GM18867 (cell line): ENCODE measurements around the gene CEPT1.
"Not testable (repeated sequence)": the region's sequence is repeated elsewhere in the genome, so short reads cannot be mapped to it uniquely, and the experiment has no call there.

Experiments
- ATAC-seq: cut with Tn5 transposase; IDR thresholded peaks from one replicate; pipeline ENCODE4 v1.9.1; 2021; ENCODE audit warnings: mild to moderate bottlenecking, moderate library complexity; ENCODE audit not compliant: unreplicated experiment

Gene CEPT1

GRCh38 chr1:111139956-111140679, at the start of gene CEPT1, which contains the start of gene DRAM2:
CEPT1 (plus strand) TSS chr1:111140223; CDS start chr1:111147715, 7,492 bp downstream.
DRAM2 (minus strand) TSS chr1:111140093; CDS start chr1:111131554, 8,539 bp downstream.
- ATAC-seq: peak; percentile 72

GRCh38 chr1:111095421-111095820, 44.6 kb upstream of the CEPT1 start:
- not testable (repeated sequence) for ATAC-seq

- no peak for ATAC-seq
Observed at GRCh38 chr1:111097356-111098099, 42.5 kb upstream of the CEPT1 start.

- ATAC-seq: no peak
Observed at GRCh38 chr1:111099289-111099688, 40.7 kb upstream of the CEPT1 start.

GRCh38 chr1:111101854-111102642, 38.0 kb upstream of the CEPT1 start:
- no peak for ATAC-seq

- ATAC-seq: no peak
Observed at GRCh38 chr1:111104981-111105380, 35.0 kb upstream of the CEPT1 start.

- no peak for ATAC-seq
Observed at GRCh38 chr1:111110197-111110899, 29.7 kb upstream of the CEPT1 start.

- ATAC-seq: no peak
Observed at GRCh38 chr1:111116496-111116895, 23.5 kb upstream of the CEPT1 start.

GRCh38 chr1:111126354-111126753, 13.7 kb upstream of the CEPT1 start:
- ATAC-seq: no peak

GRCh38 chr1:111127923-111128643, 11.9 kb upstream of the CEPT1 start:
- peak; percentile 82 for ATAC-seq

- no peak for ATAC-seq
Observed at GRCh38 chr1:111129376-111129775, 10.6 kb upstream of the CEPT1 start.

GRCh38 chr1:111131693-111132092, 8.3 kb upstream of the CEPT1 start:
- no peak for ATAC-seq

GRCh38 chr1:111133866-111134265, 6.2 kb upstream of the CEPT1 start:
- no peak for ATAC-seq

GRCh38 chr1:111139324-111139955, 583 bp upstream of the CEPT1 start:
- ATAC-seq: peak; percentile 14

GRCh38 chr1:111140680-111140967, 601 bp downstream of the CEPT1 start:
- ATAC-seq: no peak

- no peak for ATAC-seq
Observed at GRCh38 chr1:111141245-111142220, 1.5 kb downstream of the CEPT1 start.

- no peak for ATAC-seq
Observed at GRCh38 chr1:111142356-111142975, 2.4 kb downstream of the CEPT1 start.

GRCh38 chr1:111145542-111145941, 5.5 kb downstream of the CEPT1 start:
- no peak for ATAC-seq
